GM12878 (cell line): ENCODE measurements around the gene SLCO1A2. TPM values are rescaled to one million over a fixed set of nuclear protein-coding genes. Genes with fewer than 3 reads are reported as not detected.

Source experiments
- ATAC-seq: fragments of 200-7000 bp; cut with Tn5 transposase; 3 replicates; pipeline ENCODE4 v1.9.1; 2020; ENCODE audit warnings: mild to moderate bottlenecking, moderate library complexity
- BruUV-seq: library from RNA; stranded (reverse); fragments of 400-500 nt; replicated peaks from 2 replicates; lab custom pipeline; 2021; lab: Mats Ljungman, UMichigan
- CTCF ChIA-PET: fragments of 300-600 bp; sonication (Branson Sonifier 250); formaldehyde crosslinking; extraction: SDS; loops from one replicate; lab custom pipeline; 2021; ENCODE audit warnings: inconsistent platforms; lab: Yijun Ruan, JAX
- POLR2A ChIA-PET: fragments of 350-600 bp; formaldehyde crosslinking; extraction: SDS; loops from one replicate; lab custom pipeline; 2021; ENCODE audit warnings: inconsistent platforms; lab: Charles Lee
- RAD21 ChIA-PET: fragments of 300-600 bp; sonication (Branson Sonifier 250); formaldehyde crosslinking; loops from one replicate; lab custom pipeline; 2023; ENCODE audit warnings: antibody characterized with exemption; ENCODE audit not compliant: unreplicated experiment; lab: Charles Lee
- SMC1A ChIA-PET: fragments of 300-600 bp; sonication (Branson Sonifier 250); formaldehyde crosslinking; loops from one replicate; lab custom pipeline; 2023; ENCODE audit not compliant: unreplicated experiment, uncharacterized antibody; lab: Charles Lee
- DNase-seq: peaks from one replicate; pipeline ENCODE4 v3.0.0-alpha.2; 2011; ENCODE audit warnings: low read depth, low spot score
- FAIRE-seq: peaks from 3 replicates; lab custom pipeline; 2011; peaks lifted over from hg19 to GRCh38; lab: Jason Lieb, UNC
- H2AFZ ChIP-seq: 2 replicates; pipeline ENCODE4 v1.6.0; 2011; ENCODE audit warnings: low read depth, low read length, control low read depth; ENCODE audit not compliant: control insufficient read depth
- H3K27ac ChIP-seq: 2 replicates; pipeline ENCODE4 v1.5.1; 2011; ENCODE audit warnings: control low read depth; ENCODE audit not compliant: control insufficient read depth, insufficient read depth
- H3K27me3 ChIP-seq, 2 experiments: replicated peaks in 1 of 2; 2 replicates each; pipeline versions ENCODE4 v1.6.0 to v1.6.1; 2011; ENCODE audit warnings: low read length in 1 of 2; ENCODE audit not compliant: control insufficient read depth in 2 of 2, insufficient read depth in 2 of 2
- H3K36me3 ChIP-seq, 2 experiments: 2 replicates each; pipeline ENCODE4 v1.5.1; 2011; ENCODE audit warnings: low read length in 1 of 2; ENCODE audit not compliant: control insufficient read depth in 2 of 2, insufficient read depth in 2 of 2
- H3K4me1 ChIP-seq: 2 replicates; pipeline ENCODE4 v1.6.1; 2011; ENCODE audit warnings: mild to moderate bottlenecking, low read length, moderate library complexity, mixed read lengths; ENCODE audit not compliant: control insufficient read depth, insufficient read depth
- H3K4me2 ChIP-seq: 2 replicates; pipeline ENCODE4 v1.6.0; 2011; ENCODE audit warnings: control low read depth; ENCODE audit not compliant: control insufficient read depth, insufficient read depth
- H3K4me3 ChIP-seq: fragments of 200-600 bp; sonication (generic); 2 replicates; pipeline ENCODE4 v1.5.1; 2016
- H3K79me2 ChIP-seq: 2 replicates; pipeline ENCODE4 v1.6.0; 2011; ENCODE audit warnings: low read length; ENCODE audit not compliant: control insufficient read depth, insufficient read depth
- H3K9ac ChIP-seq: 2 replicates; pipeline ENCODE4 v1.8.0; 2011; ENCODE audit warnings: low read length, control low read depth, mixed read lengths; ENCODE audit not compliant: control insufficient read depth, insufficient read depth
- H3K9me3 ChIP-seq: replicated peaks from 3 replicates; pipeline ENCODE4 v1.5.1; 2011; ENCODE audit warnings: mild to moderate bottlenecking, low read length; ENCODE audit not compliant: control insufficient read depth, insufficient read depth
- H4K20me1 ChIP-seq: 2 replicates; pipeline ENCODE4 v1.6.0; 2011; ENCODE audit not compliant: control insufficient read depth, insufficient read depth
- BACH1 ChIP-seq: fragments of 450-650 bp; IDR thresholded peaks from 2 replicates; pipeline ENCODE4 v1.6.1; 2017; ENCODE audit warnings: mild to moderate bottlenecking, borderline replicate concordance
- BCL11A ChIP-seq: IDR thresholded peaks from 2 replicates; pipeline ENCODE4 v1.6.1; 2011; ENCODE audit warnings: low read depth, low read length
- BRCA1 ChIP-seq: IDR thresholded peaks from 2 replicates; pipeline ENCODE4 v1.6.1; 2011; ENCODE audit warnings: low read depth, low read length, improper control_type of control experiment
- CEBPB ChIP-seq, 2 experiments: fragments of 150-350 bp in 1 of 2; IDR thresholded peaks; 2 replicates each; pipeline ENCODE4 v1.6.1; 2012 to 2014; ENCODE audit warnings: low read depth in 2 of 2, low read length in 2 of 2, borderline replicate concordance in 1 of 2, inconsistent platforms in 1 of 2
- CHD1 ChIP-seq: IDR thresholded peaks from 2 replicates; pipeline ENCODE4 v1.6.1; 2012; ENCODE audit warnings: low read depth, low read length, improper control_type of control experiment
- DPF2 ChIP-seq: fragments of 450-650 bp; IDR thresholded peaks from 2 replicates; pipeline ENCODE4 v1.6.1; 2017; ENCODE audit warnings: mild to moderate bottlenecking
- EZH2 ChIP-seq: IDR thresholded peaks from 2 replicates; pipeline ENCODE4 v1.6.1; 2012; ENCODE audit warnings: low read depth, mild to moderate bottlenecking, control low read depth, inconsistent platforms, low read length, borderline replicate concordance; ENCODE audit not compliant: control insufficient read depth
- FOXM1 ChIP-seq: IDR thresholded peaks from 2 replicates; pipeline ENCODE4 v1.6.1; 2012; ENCODE audit warnings: low read depth, mild to moderate bottlenecking, inconsistent platforms, low read length, moderate library complexity
- MEF2A ChIP-seq: IDR thresholded peaks from 2 replicates; pipeline ENCODE4 v1.6.1; 2011; ENCODE audit warnings: low read depth, mild to moderate bottlenecking, low read length, moderate library complexity; ENCODE audit not compliant: insufficient read depth
- NFYB ChIP-seq: IDR thresholded peaks from 2 replicates; pipeline ENCODE4 v1.6.1; 2011; ENCODE audit warnings: low read depth, mild to moderate bottlenecking, low read length, improper control_type of control experiment, moderate library complexity; ENCODE audit not compliant: insufficient read depth
- RCOR1 ChIP-seq: conservative IDR thresholded peaks from 2 replicates; pipeline ENCODE4 v1.6.1; 2012; ENCODE audit warnings: low read depth, low read length, improper control_type of control experiment
- RELA ChIP-seq: fragments of 450-650 bp; IDR thresholded peaks from 2 replicates; pipeline ENCODE4 v1.8.0; 2014; ENCODE audit warnings: borderline replicate concordance; ENCODE audit not compliant: partially characterized antibody
- RFX5 ChIP-seq: IDR thresholded peaks from 2 replicates; pipeline ENCODE4 v1.6.1; 2011; ENCODE audit warnings: low read depth, low read length, improper control_type of control experiment
- SMAD5 ChIP-seq: IDR thresholded peaks from 2 replicates; pipeline ENCODE4 v1.6.1; 2016; ENCODE audit warnings: antibody characterized with exemption, low read depth
- SMC3 ChIP-seq: IDR thresholded peaks from 2 replicates; pipeline ENCODE4 v1.6.1; 2011; ENCODE audit warnings: low read length, improper control_type of control experiment, borderline replicate concordance
- STAT1 ChIP-seq: fragments of 450-650 bp; conservative IDR thresholded peaks from 2 replicates; pipeline ENCODE4 v1.6.1; 2014; ENCODE audit warnings: antibody characterized with exemption, mild to moderate bottlenecking
- TARDBP ChIP-seq: IDR thresholded peaks from 2 replicates; pipeline ENCODE4 v1.6.1; 2016; ENCODE audit warnings: borderline replicate concordance
- WGBS: methylation state at CpG from one replicate; pipeline ENCODE4 v1.1.6; 2016; ENCODE audit warnings: low lambda C conversion rate; ENCODE audit not compliant: insufficient replicate concordance, insufficient coverage; ENCODE audit errors: missing lambda C conversion rate; 5-methylcytosine and 5-hydroxymethylcytosine counted together
- in situ Hi-C: fragments of 300-500 bp; cut with MboI; formaldehyde crosslinking; loops from 9 replicates; pipeline ENCODE4 v1.14.3; 2018; ENCODE audit warnings: mixed read lengths
- intact Hi-C: fragments of 100-400 bp; cut with micrococcal nuclease; formaldehyde crosslinking; loops from one replicate; pipeline ENCODE4 v1.14.2; 2022; ENCODE audit not compliant: unreplicated experiment
- polyA plus RNA-seq, 11 experiments: library from polyadenylated mRNA; depleted of rRNA in 4 of 11; unstranded in 6 of 11; stranded (reverse) in 5 of 11; fragments of >200 nt; fragmentation: Nextera tagmentation in 4 of 11; fragmentation: Illumina TruSeq in 1 of 11; extraction: Ambion mirVana in 4 of 11; extraction: Trizol in 1 of 11; gene quantifications; 1 replicate in 1 of 11; 2 replicates in 10 of 11; pipeline versions ENCODE4 v1.2.1 to v1.2.3, GENCODE V29; 2011 to 2016; ENCODE audit warnings: inconsistent platforms in 2 of 11, missing spikeins in 2 of 11, low read depth in 1 of 11
- total RNA-seq, 4 experiments: library from RNA; depleted of rRNA in 3 of 4; stranded (reverse); fragments of >200 nt in 3 of 4; fragmentation: Illumina TruSeq in 1 of 4; extraction: Trizol in 1 of 4; gene quantifications; 2 replicates each; pipeline versions ENCODE4 v1.2.1 to v1.2.3, GENCODE V29; 2013 to 2021
- TF ChIP-seq, protein P1 (sequence below): IDR thresholded peaks from 2 replicates; pipeline ENCODE4 v1.6.1; 2011; ENCODE audit warnings: low read depth, mild to moderate bottlenecking, low read length, moderate library complexity, borderline replicate concordance; ENCODE audit errors: extremely low read depth

The SLCO1A2 gene
- total and polyA plus RNA-seq, 10 of the 15 experiments (the other 5 are each of a cell fraction or from before 2014, with no cell fraction given) = not detected

GRCh38 chr12:21328578-21328977 lies 6.1 kb downstream of the SLCO1A2 start:
- Histone ChIP-seq H3K9me3 (no peaks in the 10 kb centered on the region), H3K79me2 (no peaks in the 10 kb centered on the region), H3K4me3 (no peak overlapping the region), H4K20me1 (no peaks in the 10 kb centered on the region), H3K4me1 (no peaks in the 10 kb centered on the region), H3K36me3 (no peaks in the 10 kb centered on the region), H3K27me3 (no peaks in the 10 kb centered on the region), H3K9ac (no peak overlapping the region), H3K4me2 (no peak overlapping the region), H3K27ac (no peak overlapping the region), H2AFZ (no peak overlapping the region)
- CTCF ChIA-PET = interaction anchor here (1.1 kb wide), 1 partner anchor 15 kb away, joined by 3 read pairs; no protein-coding TSS in a partner anchor
- in situ Hi-C loops = no loop called here
- SMC1A ChIA-PET = interaction anchor here (1.1 kb wide), 1 partner anchor 10 kb away, joined by 4 read pairs; no protein-coding TSS in a partner anchor
- ATAC-seq (no peak), FAIRE-seq (no peak), DNase-seq (no peak)
- intact Hi-C loops = no loop called here
- no peak for TF ChIP-seq MEF2A
- POLR2A ChIA-PET = no interaction called here
- RAD21 ChIA-PET = no interaction called here
- BruUV-seq = no TSS peak

DNA sequence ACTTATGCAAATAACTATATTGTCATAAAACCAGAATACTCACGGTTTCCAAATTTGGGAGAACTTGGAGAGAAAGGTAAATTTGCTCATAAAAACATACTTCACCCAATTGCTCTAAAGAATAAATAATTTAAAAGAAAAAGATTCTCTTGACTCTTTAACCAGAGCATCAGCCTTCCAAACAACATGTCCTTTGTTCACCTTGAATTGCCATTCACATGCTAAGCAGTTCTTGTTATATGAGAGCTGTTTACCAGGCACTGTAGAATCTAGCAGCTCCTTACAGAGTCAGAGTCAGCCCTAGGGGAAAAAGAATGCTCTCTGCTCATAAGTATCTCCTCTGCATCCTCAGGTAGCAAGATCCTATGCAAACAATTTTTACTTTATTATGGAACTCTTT lies 10.2 kb downstream of the SLCO1A2 start:
- in situ Hi-C loops = no loop called here
- RAD21 ChIA-PET = no interaction called here
- FAIRE-seq = no peak

More for the DNA sequence above, 10.2 kb downstream of the SLCO1A2 start:
- H3K4me2 ChIP-seq = no peak overlapping the region
- no peak for TF ChIP-seq RELA
- TF ChIP-seq DPF2 = no peak
- TF ChIP-seq CHD1 = no peak
- TF ChIP-seq TARDBP = no peak
- TF ChIP-seq EZH2 = no peak
- TF ChIP-seq CEBPB (IDR thresholded peaks at IDR 0.05; ENCODE audit: borderline replicate concordance in 1 of 2, low read depth in 2 of 2, low read length in 2 of 2) = no peak
- TF ChIP-seq SMC3 = no peak
- TF ChIP-seq BACH1 = no peak
- TF ChIP-seq BRCA1 = no peak
- TF ChIP-seq STAT1 = no peak
- no peak for TF ChIP-seq NFYB
- no peak for TF ChIP-seq SMAD5
- TF ChIP-seq, protein P1, sequence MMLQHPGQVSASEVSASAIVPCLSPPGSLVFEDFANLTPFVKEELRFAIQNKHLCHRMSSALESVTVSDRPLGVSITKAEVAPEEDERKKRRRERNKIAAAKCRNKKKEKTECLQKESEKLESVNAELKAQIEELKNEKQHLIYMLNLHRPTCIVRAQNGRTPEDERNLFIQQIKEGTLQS = no peak
- TF ChIP-seq BCL11A = no peak
- TF ChIP-seq FOXM1 = no peak
- no peak for TF ChIP-seq RFX5
- no peak for TF ChIP-seq RCOR1
- H3K79me2 ChIP-seq = no peaks in the 10 kb centered on the region
- H3K9ac ChIP-seq = no peak overlapping the region
- H3K27me3 ChIP-seq = no peaks in the 10 kb centered on the region
- intact Hi-C loops = no loop called here
- ChIA-PET POLR2A (no interaction called here), SMC1A (no interaction called here), CTCF (no interaction called here)
- no peaks in the 10 kb centered on the region for H4K20me1 ChIP-seq
- no peak overlapping the region for H2AFZ ChIP-seq
- H3K4me3 ChIP-seq = no peak overlapping the region
- H3K4me1 ChIP-seq = no peaks in the 10 kb centered on the region
- no TSS peak for BruUV-seq
- no peaks in the 10 kb centered on the region for H3K9me3 ChIP-seq
- ATAC-seq = no peak
- no peak overlapping the region for H3K27ac ChIP-seq
- no peak for DNase-seq
- 0% methylated on average over 1 of the region's 1 CpG for WGBS
- no peaks in the 10 kb centered on the region for H3K36me3 ChIP-seq
